HepG2 (cell line): ENCODE data around the gene ZNF653. TPM values are rescaled to one million over a fixed set of nuclear protein-coding genes. Genes with fewer than 3 reads are reported as not detected.
A peak's percentile ranks its signal among the peaks of the same experiment; 100 is the strongest.

Experiments
- AGO1 ChIP-seq: fragments of 200-400 bp; formaldehyde crosslinking; IDR thresholded peaks from 2 replicates; pipeline ENCODE4 v1.6.1; 2017; ENCODE audit warnings: mild to moderate bottlenecking, low read depth, low read length, moderate library complexity; ENCODE audit not compliant: poor library complexity, severe bottlenecking
- AKNA ChIP-seq: sonication (generic); formaldehyde crosslinking; IDR thresholded peaks from 2 replicates; pipeline ENCODE4 v1.4.0; 2020; ENCODE audit warnings: missing genetic modification reagents, borderline replicate concordance
- CHD2 ChIP-seq: IDR thresholded peaks from 2 replicates; pipeline ENCODE4 v1.6.1; 2011; ENCODE audit warnings: low read depth, low read length, improper control_type of control experiment
- CSRNP1 ChIP-seq: sonication (generic); formaldehyde crosslinking; IDR thresholded peaks from 2 replicates; pipeline ENCODE4 v1.8.1; 2023; ENCODE audit warnings: mild to moderate bottlenecking, missing genetic modification reagents
- HDAC2 ChIP-seq: sonication (generic); formaldehyde crosslinking; IDR thresholded peaks from 2 replicates; pipeline ENCODE4 v1.4.0; 2020; ENCODE audit warnings: missing genetic modification reagents
- KMT2A ChIP-seq: sonication (generic); formaldehyde crosslinking; IDR thresholded peaks from 2 replicates; pipeline ENCODE4 v1.4.0; 2020; ENCODE audit warnings: missing genetic modification reagents
- MAX ChIP-seq: IDR thresholded peaks from 2 replicates; pipeline ENCODE4 v1.6.1; 2012; ENCODE audit warnings: inconsistent platforms
- NR2F6 ChIP-seq, 2 experiments: IDR thresholded peaks; 2 replicates each; pipeline ENCODE4 v1.6.1; 2016; ENCODE audit warnings: antibody characterized with exemption in 1 of 2, mild to moderate bottlenecking in 1 of 2
- PHF5A ChIP-seq: IDR thresholded peaks from one replicate; pipeline ENCODE4 v1.6.1; 2018; ENCODE audit warnings: low read depth, missing genetic modification reagents; ENCODE audit not compliant: unreplicated experiment
- PREB ChIP-seq: sonication (generic); formaldehyde crosslinking; IDR thresholded peaks from 2 replicates; pipeline ENCODE4 v1.4.0; 2020; ENCODE audit warnings: missing genetic modification reagents
- REXO4 ChIP-seq: sonication (generic); formaldehyde crosslinking; IDR thresholded peaks from 2 replicates; pipeline ENCODE4 v1.8.0; 2022; ENCODE audit warnings: missing genetic modification reagents, mild to moderate bottlenecking, borderline replicate concordance
- SPEN ChIP-seq: sonication (generic); formaldehyde crosslinking; IDR thresholded peaks from 2 replicates; pipeline ENCODE4 v1.5.1; 2020; ENCODE audit warnings: low read depth, mild to moderate bottlenecking, missing genetic modification reagents
- TBL1XR1 ChIP-seq: fragments of 150-350 bp; IDR thresholded peaks from 2 replicates; pipeline ENCODE4 v1.6.1; 2014; ENCODE audit warnings: borderline replicate concordance, low read length; ENCODE audit not compliant: partially characterized antibody
- TRIM22 ChIP-seq: fragments of 450-650 bp; IDR thresholded peaks from 2 replicates; pipeline ENCODE4 v1.6.1; 2017
- ZNF33B ChIP-seq: sonication (generic); formaldehyde crosslinking; IDR thresholded peaks from 2 replicates; pipeline ENCODE4 v1.5.1; 2020; ENCODE audit warnings: mild to moderate bottlenecking, missing genetic modification reagents
- ZNF572 ChIP-seq: sonication (generic); formaldehyde crosslinking; IDR thresholded peaks from 2 replicates; pipeline ENCODE4 v1.5.1; 2020; ENCODE audit warnings: mild to moderate bottlenecking, missing genetic modification reagents
- ZNF576 ChIP-seq: sonication (generic); formaldehyde crosslinking; IDR thresholded peaks from 2 replicates; pipeline ENCODE4 v1.4.0; 2020; ENCODE audit warnings: mild to moderate bottlenecking, missing genetic modification reagents
- ZNF766 ChIP-seq: sonication (generic); formaldehyde crosslinking; IDR thresholded peaks from 2 replicates; pipeline ENCODE4 v1.5.0; 2020; ENCODE audit warnings: missing genetic modification reagents, borderline replicate concordance
- polyA plus RNA-seq, 8 experiments: library from polyadenylated mRNA; depleted of rRNA in 3 of 8; stranded (reverse) in 7 of 8; unstranded in 1 of 8; fragments of >200 nt; fragmentation: Illumina TruSeq in 4 of 8; extraction: Trizol in 4 of 8; gene quantifications; 2 replicates each; pipeline versions ENCODE4 v1.2.1 to v1.2.3, GENCODE V29; 2011 to 2016; ENCODE audit warnings: low read depth in 4 of 8, missing spikeins in 1 of 8, mixed read lengths in 1 of 8; ENCODE audit not compliant: insufficient read depth in 1 of 8
- total RNA-seq, 5 experiments: library from RNA; depleted of rRNA; stranded (reverse); fragments of >200 nt; fragmentation: Illumina TruSeq; extraction: Trizol; gene quantifications; 2 replicates each; pipeline ENCODE4 v1.2.3, GENCODE V29; 2016; ENCODE audit warnings: low read depth in 1 of 5

The ZNF653 gene
- total and polyA plus RNA-seq, 2 of the 13 experiments (the other 11 are each of a cell fraction or from before 2014, with no cell fraction given): 4.7 to 7.1 TPM

GRCh38 chr19:11505504-11506100 is at the start of gene ZNF653 (continued):
- no peak for TF ChIP-seq AKNA (CRISPR knock-in tag)
- no peak for TF ChIP-seq CSRNP1 (CRISPR knock-in tag)
- TF ChIP-seq PHF5A (CRISPR knock-in tag): peak; percentile 36
- TF ChIP-seq KMT2A (CRISPR knock-in tag): no peak
- TF ChIP-seq CHD2: no peak
- TF ChIP-seq ZNF572 (CRISPR knock-in tag): no peak
- no peak for TF ChIP-seq NR2F6 (IDR thresholded peaks at IDR 0.05)
- TF ChIP-seq NR2F6 (CRISPR knock-in tag; IDR thresholded peaks at IDR 0.05): no peak
- no peak for TF ChIP-seq ZNF576
- TF ChIP-seq PREB (CRISPR knock-in tag): no peak
- no peak; the same call in 1 of the 2 replicates for TF ChIP-seq HDAC2
- peak; percentile 95 for TF ChIP-seq AGO1
- no peak for TF ChIP-seq TBL1XR1
- TF ChIP-seq TRIM22: no peak
- TF ChIP-seq REXO4: no peak
- peak; percentile 68; the same call in 1 of the 2 replicates for TF ChIP-seq MAX
- TF ChIP-seq ZNF766 (CRISPR knock-in tag): no peak
- TF ChIP-seq ZNF33B: no peak
- peak; percentile 58; the same call in 1 of the 2 replicates for TF ChIP-seq SPEN
